GM18519 (cell line): ENCODE data around the gene IL17RC.

Experiments
- ATAC-seq: cut with Tn5 transposase; IDR thresholded peaks from one replicate; pipeline ENCODE4 v1.9.1; 2021; ENCODE audit warnings: mild to moderate bottlenecking, moderate library complexity; ENCODE audit not compliant: unreplicated experiment, low FRiP score

Gene IL17RC

GRCh38 chr3:9976721-9977709, 60.1 kb downstream of the IL17RC start:
- ATAC-seq, result no peak

GRCh38 chr3:9978710-9979305, 61.9 kb downstream of the IL17RC start:
- ATAC-seq, result no peak

GRCh38 chr3:9980251-9980650, 63.4 kb downstream of the IL17RC start:
- ATAC-seq, result no peak
